A673 (cell line): ENCODE measurements around the gene APOBEC3G. TPM values are rescaled to one million over a fixed set of nuclear protein-coding genes. Genes with fewer than 3 reads are reported as not detected.

ENCODE experiments used
- BruUV-seq: library from RNA; stranded (reverse); fragments of 400-500 nt; replicated peaks from 2 replicates; lab custom pipeline; 2021; lab: Mats Ljungman, UMichigan
- CTCF ChIA-PET: fragments of 300-600 bp; sonication (Branson Sonifier 250); formaldehyde crosslinking; loops from one replicate; lab custom pipeline; 2022; ENCODE audit warnings: antibody characterized with exemption; lab: Charles Lee
- POLR2A ChIA-PET: fragments of 300-600 bp; sonication (Branson Sonifier 250); formaldehyde crosslinking; loops from one replicate; lab custom pipeline; 2022; ENCODE audit warnings: antibody characterized with exemption; ENCODE audit not compliant: low non-redundant PET; lab: Charles Lee
- DNase-seq: peaks from one replicate; pipeline ENCODE4 v3.0.0-alpha.2; 2015; ENCODE audit warnings: low spot score
- H3K27ac ChIP-seq: fragments of 200-600 bp; sonication (generic); 2 replicates; pipeline ENCODE4 v1.5.1; 2016; ENCODE audit warnings: mixed run types, low read depth, mild to moderate bottlenecking, mixed read lengths, antibody characterized with exemption, low read length; ENCODE audit not compliant: poor library complexity, severe bottlenecking
- H3K27me3 ChIP-seq: fragments of 200-600 bp; sonication (generic); replicated peaks from 2 replicates; pipeline ENCODE4 v1.6.1; 2017; ENCODE audit warnings: mixed run types, low read depth, mild to moderate bottlenecking, mixed read lengths, antibody characterized with exemption, low read length; ENCODE audit not compliant: insufficient read depth, poor library complexity
- H3K36me3 ChIP-seq: fragments of 200-600 bp; sonication (generic); 2 replicates; pipeline ENCODE4 v1.6.1; 2016; ENCODE audit warnings: mixed run types, mild to moderate bottlenecking, mixed read lengths, antibody characterized with exemption, low read length; ENCODE audit not compliant: insufficient read depth, poor library complexity, severe bottlenecking
- H3K4me1 ChIP-seq: fragments of 200-600 bp; sonication (generic); 2 replicates; pipeline ENCODE4 v1.6.1; 2017; ENCODE audit warnings: mixed run types, mild to moderate bottlenecking, mixed read lengths, antibody characterized with exemption, low read length; ENCODE audit not compliant: insufficient read depth, poor library complexity, severe bottlenecking
- H3K4me3 ChIP-seq: fragments of 200-600 bp; sonication (generic); 2 replicates; pipeline ENCODE4 v1.5.1; 2016; ENCODE audit warnings: low read depth, mixed run types, mild to moderate bottlenecking, mixed read lengths, low read length; ENCODE audit not compliant: poor library complexity, severe bottlenecking
- H3K9me3 ChIP-seq: fragments of 200-600 bp; sonication (generic); 2 replicates; pipeline ENCODE4 v1.6.1; 2016; ENCODE audit warnings: mixed run types, low read depth, mild to moderate bottlenecking, mixed read lengths, antibody characterized with exemption, low read length; ENCODE audit not compliant: poor library complexity, severe bottlenecking
- CTCF ChIP-seq: fragments of 300-800, 200-600 bp; sonication (generic); conservative IDR thresholded peaks from 2 replicates; pipeline ENCODE4 v1.5.1; 2017; ENCODE audit warnings: low read depth, mild to moderate bottlenecking, antibody characterized with exemption, low read length, moderate library complexity, mixed read lengths
- EZH2 ChIP-seq: fragments of 200-600 bp; sonication (generic); IDR thresholded peaks from 2 replicates; pipeline ENCODE4 v1.6.1; 2017; ENCODE audit warnings: borderline replicate concordance, low read depth, mild to moderate bottlenecking, mixed read lengths, antibody characterized with exemption, low read length; ENCODE audit not compliant: poor library complexity, severe bottlenecking
- intact Hi-C: fragments of 100-400 bp; cut with micrococcal nuclease; formaldehyde crosslinking; loops from one replicate; pipeline ENCODE4 v1.10.0; 2022; ENCODE audit not compliant: unreplicated experiment
- total RNA-seq: library from RNA; stranded (reverse); gene quantifications from 2 replicates; pipeline ENCODE4 v1.2.3, GENCODE V29; 2021

The APOBEC3G gene
- total RNA-seq, 1 experiment from 2014 or later = 2.5 TPM

GRCh38 chr22:39120983-39121382, 43.9 kb downstream of the APOBEC3G start:
- ChIA-PET CTCF (no interaction called here), POLR2A (no interaction called here)
- no peak for DNase-seq
- no peak overlapping the region for H3K27ac ChIP-seq
- intact Hi-C loops = no loop called here
- H3K4me1 ChIP-seq = peaks cover 3% of the 10 kb centered on the region
- H3K4me3 ChIP-seq = no peak overlapping the region
- BruUV-seq = no TSS peak
- no peaks in the 10 kb centered on the region for H3K36me3 ChIP-seq
- no peaks in the 10 kb centered on the region for H3K9me3 ChIP-seq
- no peaks in the 10 kb centered on the region for H3K27me3 ChIP-seq
- TF ChIP-seq EZH2 (no peak), CTCF (no peak)

- Histone ChIP-seq H3K9me3 (no peaks in the 10 kb centered on the region), H3K27ac (no peak overlapping the region), H3K4me1 (no peaks in the 10 kb centered on the region), H3K27me3 (no peaks in the 10 kb centered on the region), H3K36me3 (no peaks in the 10 kb centered on the region), H3K4me3 (no peak overlapping the region)
- CTCF ChIA-PET = no interaction called here
- POLR2A ChIA-PET = no interaction called here
- TF ChIP-seq EZH2 = no peak
- no peak for TF ChIP-seq CTCF
- BruUV-seq = no TSS peak
- intact Hi-C loops = no loop called here
- DNase-seq = no peak
Measured at GRCh38 chr22:39122772-39123470, 45.8 kb downstream of the APOBEC3G start.

GRCh38 chr22:39123751-39124581, 46.9 kb downstream of the APOBEC3G start:
- H3K27ac ChIP-seq = no peak overlapping the region
- ChIA-PET POLR2A (no interaction called here), CTCF (no interaction called here)
- DNase-seq = no peak
- H3K4me3 ChIP-seq = no peak overlapping the region
- H3K27me3 ChIP-seq = no peaks in the 10 kb centered on the region
- intact Hi-C loops = no loop called here
- no peaks in the 10 kb centered on the region for H3K9me3 ChIP-seq
- no TSS peak for BruUV-seq
- no peaks in the 10 kb centered on the region for H3K36me3 ChIP-seq
- no peaks in the 10 kb centered on the region for H3K4me1 ChIP-seq
- TF ChIP-seq EZH2 = no peak
- no peak for TF ChIP-seq CTCF
